ENCODE data around the gene TMEM233. TPM values are rescaled to one million over a fixed set of nuclear protein-coding genes. Genes with fewer than 3 reads are reported as not detected.

Gene TMEM233
- polyA plus RNA-seq, 3 donors = not detected

DNA sequence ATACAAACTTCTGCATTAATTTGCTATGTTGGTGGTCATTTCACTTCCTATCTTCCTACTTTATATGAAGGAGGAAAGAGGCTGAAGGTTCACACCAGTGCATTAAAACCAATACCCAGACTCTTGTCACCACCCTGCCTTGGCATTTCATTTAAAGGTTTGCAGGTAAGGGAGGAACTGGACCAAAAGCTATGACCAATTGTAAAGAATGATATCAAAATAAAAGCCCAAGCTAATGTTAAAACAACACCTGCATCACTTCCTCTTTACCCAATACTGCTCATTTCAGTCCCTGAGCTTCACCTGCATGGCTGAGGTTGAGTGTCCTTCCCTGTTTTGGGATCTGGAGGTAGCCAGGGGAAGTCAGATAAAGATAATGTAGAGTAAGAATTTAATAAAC, 47.2 kb upstream of the TMEM233 start:
- Histone ChIP-seq H3K9ac (ENCODE audit: insufficient read depth, low read length, poor library complexity, severe bottlenecking) (no peak overlapping the region), H4K20me1 (ENCODE audit: insufficient read depth, low read length) (no peaks in the 10 kb centered on the region), H3K4me2 (replicated peaks; ENCODE audit: extremely low read depth, low read length, poor library complexity, severe bottlenecking) (no peak overlapping the region), H3K36me3 (replicated peaks in 1 of 2; ENCODE audit: control insufficient read depth in 1 of 2, insufficient read depth in 2 of 2, low read length in 2 of 2) (no peaks in the 10 kb centered on the region), H3K4me1 (ENCODE audit: control insufficient read depth in 1 of 2, insufficient read depth in 2 of 2, low read length in 2 of 2) (no peaks in the 10 kb centered on the region), H3K27me3 (ENCODE audit: control insufficient read depth in 2 of 2, insufficient read depth in 2 of 2, low read length in 2 of 2) (no peaks in the 10 kb centered on the region), H3K79me2 (ENCODE audit: insufficient read depth, low read length) (no peaks in the 10 kb centered on the region), H3K27ac (ENCODE audit: low read depth in 1 of 2, low read length in 2 of 2) (no peak overlapping the region), H3K9me3 (replicated peaks in 1 of 2; ENCODE audit: control insufficient read depth in 1 of 2, insufficient read depth in 1 of 2, low read length in 2 of 2) (no peaks in the 10 kb centered on the region), H3K4me3 (replicated peaks in 1 of 3; ENCODE audit: low read depth in 2 of 3, low read length in 3 of 3) (no peak overlapping the region), H2AFZ (ENCODE audit: insufficient read depth, low read depth, low read length, poor library complexity, severe bottlenecking) (no peak overlapping the region)
- H3K4me3 Mint-ChIP-seq = no peak overlapping the region
- DNase-seq = no peak
- H3K36me3 Mint-ChIP-seq = no peaks in the 10 kb centered on the region
- intact Hi-C loops (cut with micrococcal nuclease) = no loop called here
- no peak overlapping the region for H3K27ac Mint-ChIP-seq
- TF ChIP-seq, protein P1, sequence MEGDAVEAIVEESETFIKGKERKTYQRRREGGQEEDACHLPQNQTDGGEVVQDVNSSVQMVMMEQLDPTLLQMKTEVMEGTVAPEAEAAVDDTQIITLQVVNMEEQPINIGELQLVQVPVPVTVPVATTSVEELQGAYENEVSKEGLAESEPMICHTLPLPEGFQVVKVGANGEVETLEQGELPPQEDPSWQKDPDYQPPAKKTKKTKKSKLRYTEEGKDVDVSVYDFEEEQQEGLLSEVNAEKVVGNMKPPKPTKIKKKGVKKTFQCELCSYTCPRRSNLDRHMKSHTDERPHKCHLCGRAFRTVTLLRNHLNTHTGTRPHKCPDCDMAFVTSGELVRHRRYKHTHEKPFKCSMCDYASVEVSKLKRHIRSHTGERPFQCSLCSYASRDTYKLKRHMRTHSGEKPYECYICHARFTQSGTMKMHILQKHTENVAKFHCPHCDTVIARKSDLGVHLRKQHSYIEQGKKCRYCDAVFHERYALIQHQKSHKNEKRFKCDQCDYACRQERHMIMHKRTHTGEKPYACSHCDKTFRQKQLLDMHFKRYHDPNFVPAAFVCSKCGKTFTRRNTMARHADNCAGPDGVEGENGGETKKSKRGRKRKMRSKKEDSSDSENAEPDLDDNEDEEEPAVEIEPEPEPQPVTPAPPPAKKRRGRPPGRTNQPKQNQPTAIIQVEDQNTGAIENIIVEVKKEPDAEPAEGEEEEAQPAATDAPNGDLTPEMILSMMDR (IDR thresholded peaks at IDR 0.05) = no peak
- no peaks in the 10 kb centered on the region for H3K9me3 Mint-ChIP-seq
- H3K27me3 Mint-ChIP-seq (ENCODE audit: low read depth in 3 of 3) = peaks cover 2 to 3% (median 2%) of the 10 kb centered on the region in 3 donors
- no peaks in the 10 kb centered on the region for H3K4me1 Mint-ChIP-seq

DNA sequence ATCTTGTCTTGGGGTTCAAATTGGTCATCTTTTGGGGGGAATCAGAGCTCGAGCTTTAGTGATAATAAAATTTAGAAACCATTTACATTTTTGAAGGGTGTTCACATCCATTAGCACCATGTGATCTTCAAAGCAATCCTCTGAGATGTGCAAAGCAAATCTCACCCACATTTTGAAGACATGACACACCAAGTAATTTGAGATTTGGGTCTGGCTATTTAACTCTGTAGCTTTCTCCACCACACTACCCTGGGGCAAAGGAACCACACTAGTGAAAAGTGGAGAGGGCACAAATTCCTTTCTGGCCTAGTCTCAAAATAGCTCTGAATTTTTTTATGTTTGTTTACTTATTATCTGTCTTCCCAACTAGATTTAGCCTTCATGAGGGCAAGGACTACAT, 46.6 kb upstream of the TMEM233 start:
- WGBS (ENCODE audit: insufficient coverage) = no CpG with 5 or more reads among the region's 1 CpG
- no peaks in the 10 kb centered on the region for H3K27me3 ChIP-seq (ENCODE audit: control insufficient read depth in 2 of 2, insufficient read depth in 2 of 2, low read length in 2 of 2)
- Mint-ChIP-seq H3K4me1 (no peaks in the 10 kb centered on the region), H3K27me3 (ENCODE audit: low read depth in 3 of 3) (peaks cover 2 to 3% (median 2%) of the 10 kb centered on the region in 3 donors), H3K36me3 (no peaks in the 10 kb centered on the region), H3K4me3 (no peak overlapping the region), H3K9me3 (no peaks in the 10 kb centered on the region), H3K27ac (no peak overlapping the region)
- no peaks in the 10 kb centered on the region for H3K36me3 ChIP-seq (replicated peaks in 1 of 2; ENCODE audit: control insufficient read depth in 1 of 2, insufficient read depth in 2 of 2, low read length in 2 of 2)
- no peaks in the 10 kb centered on the region for H4K20me1 ChIP-seq (ENCODE audit: insufficient read depth, low read length)
- no peak overlapping the region for H3K4me3 ChIP-seq (replicated peaks in 1 of 3; ENCODE audit: low read depth in 2 of 3, low read length in 3 of 3)
- H2AFZ ChIP-seq (ENCODE audit: insufficient read depth, low read depth, low read length, poor library complexity, severe bottlenecking) = no peak overlapping the region
- intact Hi-C loops (cut with micrococcal nuclease) = no loop called here
- no peaks in the 10 kb centered on the region for H3K79me2 ChIP-seq (ENCODE audit: insufficient read depth, low read length)
- H3K27ac ChIP-seq (ENCODE audit: low read depth in 1 of 2, low read length in 2 of 2) = no peak overlapping the region
- DNase-seq = no peak
- no peak overlapping the region for H3K9ac ChIP-seq (ENCODE audit: insufficient read depth, low read length, poor library complexity, severe bottlenecking)
- TF ChIP-seq, protein P1 (IDR thresholded peaks at IDR 0.05) = no peak
- no peaks in the 10 kb centered on the region for H3K4me1 ChIP-seq (ENCODE audit: control insufficient read depth in 1 of 2, insufficient read depth in 2 of 2, low read length in 2 of 2)
- H3K4me2 ChIP-seq (replicated peaks; ENCODE audit: extremely low read depth, low read length, poor library complexity, severe bottlenecking) = no peak overlapping the region
- H3K9me3 ChIP-seq (replicated peaks in 1 of 2; ENCODE audit: control insufficient read depth in 1 of 2, insufficient read depth in 1 of 2, low read length in 2 of 2) = no peaks in the 10 kb centered on the region
